Gastroesophageal sphincter (tissue), 3 donors: ENCODE measurements around the gene TMEM174.

Source experiments
- CTCF ChIP-seq, 4 experiments: fragments of 200-600 bp in 2 of 4; fragments of 450-650 bp in 2 of 4; sonication (generic) in 1 of 4; IDR thresholded peaks; one replicate each; pipeline ENCODE4 v1.5.1; 2017 to 2019; ENCODE audit warnings: antibody characterized with exemption in 4 of 4, mild to moderate bottlenecking in 2 of 4, moderate library complexity in 2 of 4
- POLR2A ChIP-seq, 2 donors: fragments of 450-650 bp; IDR thresholded peaks; one replicate each; pipeline ENCODE4 v1.6.1; 2017; ENCODE audit warnings: antibody characterized with exemption in 2 of 2, mild to moderate bottlenecking in 2 of 2, moderate library complexity in 1 of 2
- POLR2AphosphoS5 ChIP-seq: sonication (generic); formaldehyde crosslinking; IDR thresholded peaks from one replicate; pipeline ENCODE4 v1.6.1; 2017; ENCODE audit warnings: antibody characterized with exemption

DNA sequence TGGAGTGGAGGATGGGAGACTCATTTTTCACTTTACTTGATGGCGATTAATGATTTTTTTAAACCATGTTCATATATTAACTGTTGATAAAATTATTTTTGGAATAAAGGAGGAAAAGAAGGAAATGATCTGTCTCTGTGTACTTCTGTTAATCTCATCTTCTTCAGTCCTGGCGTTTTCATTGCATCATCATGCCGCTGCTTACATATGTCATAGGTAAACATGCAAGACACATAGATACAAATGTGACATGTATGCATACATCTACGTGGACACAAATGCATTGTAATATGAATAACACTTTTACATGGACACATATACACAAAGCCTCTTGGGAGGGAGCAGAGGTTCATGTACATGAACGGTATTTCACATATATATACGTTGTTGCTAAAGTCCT is 10.0 kb downstream of the TMEM174 start:
- TF ChIP-seq CTCF (IDR thresholded peaks at IDR 0.05), result no peak
- no peak for TF ChIP-seq POLR2AphosphoS5
- no peak for TF ChIP-seq POLR2A (IDR thresholded peaks at IDR 0.05)
